ENCODE measurements around the gene C19orf25.

The C19orf25 gene

GRCh38 chr19:1460033-1460995 lies 18.7 kb downstream of the C19orf25 start:
- DNase-seq: no peak

DNA sequence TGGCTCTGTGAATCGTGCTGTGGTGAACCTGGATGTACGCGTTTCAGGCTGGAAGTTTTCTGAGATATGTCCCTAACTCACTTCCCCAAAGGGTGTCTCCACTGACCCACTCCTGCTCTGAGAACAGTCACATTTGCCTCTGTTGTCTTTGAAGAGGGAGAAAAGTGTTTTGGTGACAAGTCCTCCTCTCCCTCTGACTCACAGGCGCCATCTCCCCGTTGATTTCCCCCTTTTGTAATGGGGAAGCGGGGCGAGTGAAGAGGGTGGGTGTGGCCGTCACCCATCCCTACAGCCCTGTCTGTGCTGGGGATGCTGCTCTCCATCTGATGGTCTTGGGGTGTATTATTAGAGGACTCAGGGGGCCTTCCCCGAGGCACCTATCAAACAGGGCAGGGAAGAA lies 19.5 kb downstream of the C19orf25 start:
- DNase-seq: no peak

- no peak for DNase-seq
Measured at GRCh38 chr19:1457892-1458291, 21.1 kb downstream of the C19orf25 start.

GRCh38 chr19:1457031-1457739 lies 21.8 kb downstream of the C19orf25 start:
- no peak for DNase-seq

DNA sequence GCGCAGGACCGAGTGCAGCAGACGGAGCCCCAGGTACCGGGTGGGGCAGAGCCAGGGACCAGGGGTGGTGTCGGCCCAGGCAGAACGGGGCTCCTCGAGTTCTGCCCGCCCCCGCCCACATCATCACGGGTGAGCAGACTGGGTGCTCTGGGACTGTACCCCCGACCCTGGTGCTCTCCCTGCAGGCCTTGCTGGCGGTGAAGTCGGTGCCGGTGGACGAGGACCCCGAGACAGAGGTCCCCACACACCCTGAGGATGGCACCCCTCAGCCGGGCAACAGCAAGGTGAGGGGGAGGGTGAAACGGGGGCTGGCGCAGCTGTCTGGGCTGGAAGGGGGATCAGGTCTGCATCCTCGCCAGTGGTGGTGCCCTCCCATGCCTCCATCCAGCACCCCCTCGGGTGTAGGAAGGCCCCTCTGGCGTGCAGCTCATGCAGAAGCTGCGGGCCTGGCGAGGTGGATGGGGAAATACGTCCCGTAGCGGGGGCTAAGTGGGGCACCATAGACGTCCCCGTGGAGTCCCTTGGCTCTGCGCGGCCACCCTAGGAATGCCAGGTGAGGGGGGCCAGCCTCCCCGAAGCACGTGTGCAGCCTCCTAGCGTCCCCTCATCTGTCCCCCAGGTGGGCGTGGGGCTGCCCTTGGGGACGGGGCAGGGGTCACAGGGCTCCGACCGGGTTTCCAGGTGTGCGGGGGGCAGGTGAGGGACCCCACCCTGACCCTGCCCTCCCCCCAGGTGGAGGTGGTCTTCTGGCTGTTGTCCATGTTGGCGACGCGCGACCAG lies 22.7 kb downstream of the C19orf25 start:
- DNase-seq: no peak

DNA sequence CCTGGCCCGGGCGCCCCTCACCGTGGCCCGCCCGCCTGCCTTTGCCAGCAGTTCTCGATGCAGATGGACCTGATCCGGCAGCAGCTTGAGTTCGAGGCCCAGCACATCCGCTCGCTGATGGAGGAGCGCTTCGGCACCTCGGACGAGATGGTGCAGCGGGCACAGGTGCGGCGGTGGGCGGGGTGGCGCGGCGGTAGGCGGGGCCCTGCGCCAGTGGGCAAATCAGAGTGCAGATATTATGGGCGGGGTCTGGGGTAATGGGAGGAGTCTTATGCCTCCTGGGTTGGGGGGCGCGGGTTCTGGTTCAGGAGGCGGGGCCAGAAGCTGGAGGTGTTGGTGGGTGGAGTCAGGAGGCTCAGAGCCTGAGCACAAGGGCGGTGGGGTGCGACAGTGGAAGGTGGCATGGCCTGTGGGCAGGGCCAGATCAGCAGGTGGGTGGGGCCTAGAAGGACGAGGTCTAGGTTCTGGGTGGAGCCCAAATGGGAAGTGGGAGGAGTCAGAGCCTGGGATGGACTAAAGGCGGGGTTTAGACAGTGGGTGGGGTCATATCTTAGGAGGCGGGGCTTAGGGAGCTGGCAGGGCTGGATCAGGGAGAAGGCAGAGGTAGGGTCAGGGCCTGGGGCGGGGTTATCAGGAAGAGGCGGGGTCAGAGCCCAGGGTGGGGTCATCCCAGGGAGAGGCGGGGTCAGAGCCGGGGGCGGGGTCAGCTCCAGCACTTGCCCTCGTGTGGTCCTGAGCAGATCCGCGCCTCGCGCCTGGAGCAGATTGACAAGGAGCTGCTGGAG lies 23.5 kb downstream of the C19orf25 start:
- peak; percentile 54 to 69 for DNase-seq

DNA sequence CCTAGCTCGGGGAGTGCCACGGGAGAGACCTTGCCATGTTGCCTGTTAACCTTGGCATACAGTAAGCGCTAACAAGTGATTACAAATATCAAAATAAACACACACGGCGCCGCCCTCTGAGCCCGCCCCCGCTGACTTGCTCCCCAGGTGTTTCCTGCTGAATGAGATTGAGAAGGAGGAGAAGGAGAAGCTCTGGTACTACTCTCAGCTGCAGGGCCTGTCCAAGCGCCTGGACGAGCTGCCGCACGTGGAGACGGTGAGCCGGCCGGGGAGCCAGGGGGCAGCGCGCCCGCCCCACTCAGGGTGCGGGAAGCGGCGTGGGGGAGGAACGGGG lies 24.0 kb downstream of the C19orf25 start:
- no peak for DNase-seq

DNA sequence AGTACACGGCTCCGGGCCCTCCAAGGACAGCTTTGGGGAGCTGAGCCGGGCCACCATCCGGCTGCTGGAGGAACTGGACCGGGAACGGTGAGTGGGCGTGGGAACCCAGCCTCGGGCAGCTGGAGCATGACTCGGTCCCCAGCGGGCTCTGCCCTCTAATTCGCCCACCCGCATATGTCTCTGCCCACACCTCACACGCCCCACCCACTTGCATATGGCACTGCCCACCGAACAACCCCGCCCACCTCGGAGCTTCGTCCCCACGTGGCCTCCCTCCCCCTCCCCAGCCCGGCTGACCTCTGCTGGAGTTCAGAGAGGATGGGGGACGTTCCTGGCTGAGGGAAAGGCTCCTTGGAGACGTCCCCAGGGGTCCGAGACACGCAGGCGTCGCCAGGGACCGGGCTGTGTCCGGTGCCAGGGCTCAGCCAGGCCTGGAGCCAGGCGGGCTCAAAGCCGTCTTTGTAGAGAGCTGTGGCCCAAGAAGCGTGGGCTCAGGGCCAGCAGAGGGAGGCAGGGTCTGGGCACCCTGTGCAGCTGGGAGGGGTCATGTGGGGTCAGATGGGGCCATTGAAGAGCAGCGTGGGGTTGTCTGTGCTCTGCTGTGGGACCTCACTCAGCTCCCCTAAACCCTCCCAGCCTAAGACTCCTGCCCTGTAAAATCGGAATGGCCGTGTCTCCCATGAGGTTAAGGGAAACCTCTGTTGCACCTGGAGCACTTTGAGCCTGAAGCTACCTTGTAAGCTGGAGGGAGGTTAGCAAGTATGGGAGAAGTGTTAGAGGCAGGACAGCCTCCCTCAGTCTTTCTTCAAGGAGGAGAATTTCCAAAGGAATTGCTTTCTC lies 25.3 kb downstream of the C19orf25 start:
- no peak for DNase-seq

DNA sequence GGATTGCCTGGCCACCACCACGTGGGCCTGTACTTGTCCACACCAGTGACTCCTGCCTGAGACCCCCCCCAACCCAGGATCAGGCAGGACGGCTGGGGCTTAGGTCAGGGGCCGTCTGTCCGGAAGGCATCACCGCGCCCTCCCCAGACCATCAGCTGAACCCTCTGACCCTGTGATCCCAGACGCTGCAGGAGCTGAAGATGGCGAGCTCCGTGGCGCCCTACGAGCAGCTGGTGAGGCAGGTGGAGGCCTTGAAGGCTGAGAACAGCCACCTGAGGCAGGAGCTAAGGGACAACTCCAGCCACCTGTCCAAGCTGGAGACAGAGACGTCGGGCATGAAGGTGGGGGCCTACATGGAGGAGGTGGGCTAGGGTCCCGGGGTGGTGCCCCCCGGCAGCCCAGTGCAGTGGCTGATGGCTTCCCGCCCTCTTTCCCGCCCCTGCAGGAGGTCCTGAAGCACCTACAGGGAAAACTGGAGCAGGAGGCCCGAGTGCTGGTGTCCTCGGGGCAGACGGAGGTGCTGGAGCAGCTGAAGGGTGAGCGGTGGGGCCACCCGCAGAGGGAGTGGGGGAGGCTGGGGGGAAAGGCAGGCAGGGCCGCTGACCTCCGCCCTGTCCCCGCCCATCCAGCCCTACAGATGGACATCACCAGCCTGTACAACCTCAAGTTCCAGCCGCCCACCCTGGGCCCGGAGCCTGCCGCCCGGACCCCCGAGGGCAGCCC lies 26.1 kb downstream of the C19orf25 start:
- DNase-seq: no peak

DNA sequence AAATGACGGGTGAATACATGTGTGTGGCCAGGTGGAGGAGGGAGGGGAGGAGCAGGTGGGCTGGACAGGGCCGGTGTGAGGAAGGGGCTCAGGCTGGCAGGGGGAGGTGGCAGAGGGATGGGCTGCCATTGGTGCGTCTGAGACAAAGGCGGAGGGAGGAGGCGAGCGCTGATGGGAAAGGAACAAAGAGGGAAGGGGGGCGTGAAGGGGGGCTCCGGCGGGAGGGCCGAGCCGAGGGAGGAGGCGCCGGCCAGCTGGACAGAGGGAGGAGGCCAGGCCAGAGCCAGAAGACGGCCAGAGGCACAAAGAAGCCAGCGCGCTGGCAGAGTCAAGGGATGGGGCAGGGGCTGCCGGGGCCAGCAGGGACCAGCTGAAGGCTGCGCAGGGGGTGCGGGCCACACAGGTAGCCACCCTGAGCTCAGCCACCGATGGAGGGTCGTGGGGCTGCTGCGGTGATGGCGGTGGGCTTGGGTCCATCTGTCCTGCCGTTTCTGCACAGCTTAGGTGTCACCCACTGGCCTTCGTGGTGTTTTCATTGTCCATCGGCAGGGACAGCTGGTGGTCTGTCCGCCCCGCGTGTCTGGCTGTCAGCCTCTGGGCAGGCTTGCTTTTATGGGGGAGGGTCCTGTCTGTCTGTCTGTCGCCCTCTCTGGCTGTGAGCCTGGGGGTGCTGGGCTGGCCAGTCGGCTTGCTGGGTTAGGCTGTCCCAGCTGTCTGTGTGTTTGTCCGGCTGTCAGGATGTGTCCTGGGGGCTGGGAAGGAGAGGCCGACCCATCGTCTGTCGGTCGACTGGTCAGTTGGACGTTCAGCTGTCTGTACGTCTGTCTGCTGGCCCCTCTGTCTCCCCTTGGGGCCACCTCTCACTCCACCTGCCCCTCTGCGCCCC lies 26.9 kb downstream of the C19orf25 start:
- no peak for DNase-seq

GRCh38 chr19:1450735-1451731 lies 28.0 kb downstream of the C19orf25 start:
- DNase-seq: no peak

- no peak for DNase-seq
Measured at GRCh38 chr19:1449467-1450442, 29.3 kb downstream of the C19orf25 start, which contains the start of gene APC2. TSS of gene APC2 (plus strand) at chr19:1450121. CDS start at chr19:1453002, 2,881 bp downstream.

DNA sequence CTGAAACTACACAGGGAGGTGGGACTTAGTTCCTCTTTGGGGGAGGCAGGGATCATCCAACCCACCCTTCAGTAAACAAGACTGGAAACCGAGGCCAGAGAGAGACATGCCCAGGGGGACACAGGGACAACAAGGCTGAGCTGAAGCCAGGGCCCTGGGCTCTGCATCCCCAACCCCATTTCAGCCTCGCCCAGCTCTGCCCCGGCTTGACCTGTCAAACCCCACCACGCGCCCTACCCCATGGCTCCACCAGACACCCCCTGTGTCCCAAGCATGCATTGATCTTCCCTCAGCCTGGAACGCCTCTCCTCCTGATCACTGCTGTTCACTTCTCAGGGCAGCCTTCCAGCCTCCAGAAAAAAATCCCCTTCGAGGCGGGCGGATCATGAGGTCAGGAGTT lies 31.1 kb downstream of the C19orf25 start:
- no peak for DNase-seq

DNA sequence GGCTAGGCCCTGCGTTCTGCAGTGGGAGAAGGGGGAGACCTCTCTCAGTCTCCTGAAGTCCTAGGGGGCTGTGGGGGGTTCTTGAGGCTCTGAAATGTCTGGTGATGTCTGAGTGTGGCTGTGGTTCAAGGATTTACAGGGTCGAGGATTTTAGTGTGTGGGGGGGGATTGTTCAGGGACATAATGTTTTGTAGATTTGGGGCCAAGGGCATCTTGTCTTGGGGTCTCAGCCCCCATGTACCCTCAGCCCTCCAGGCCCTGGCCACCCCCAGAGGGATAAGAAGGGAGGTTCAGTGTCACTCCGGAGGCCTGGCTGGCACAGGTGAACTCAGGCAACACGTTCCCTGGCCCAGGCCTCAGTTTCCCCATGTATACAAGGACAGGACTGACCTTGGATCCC lies 31.5 kb downstream of the C19orf25 start:
- no peak for DNase-seq

DNA sequence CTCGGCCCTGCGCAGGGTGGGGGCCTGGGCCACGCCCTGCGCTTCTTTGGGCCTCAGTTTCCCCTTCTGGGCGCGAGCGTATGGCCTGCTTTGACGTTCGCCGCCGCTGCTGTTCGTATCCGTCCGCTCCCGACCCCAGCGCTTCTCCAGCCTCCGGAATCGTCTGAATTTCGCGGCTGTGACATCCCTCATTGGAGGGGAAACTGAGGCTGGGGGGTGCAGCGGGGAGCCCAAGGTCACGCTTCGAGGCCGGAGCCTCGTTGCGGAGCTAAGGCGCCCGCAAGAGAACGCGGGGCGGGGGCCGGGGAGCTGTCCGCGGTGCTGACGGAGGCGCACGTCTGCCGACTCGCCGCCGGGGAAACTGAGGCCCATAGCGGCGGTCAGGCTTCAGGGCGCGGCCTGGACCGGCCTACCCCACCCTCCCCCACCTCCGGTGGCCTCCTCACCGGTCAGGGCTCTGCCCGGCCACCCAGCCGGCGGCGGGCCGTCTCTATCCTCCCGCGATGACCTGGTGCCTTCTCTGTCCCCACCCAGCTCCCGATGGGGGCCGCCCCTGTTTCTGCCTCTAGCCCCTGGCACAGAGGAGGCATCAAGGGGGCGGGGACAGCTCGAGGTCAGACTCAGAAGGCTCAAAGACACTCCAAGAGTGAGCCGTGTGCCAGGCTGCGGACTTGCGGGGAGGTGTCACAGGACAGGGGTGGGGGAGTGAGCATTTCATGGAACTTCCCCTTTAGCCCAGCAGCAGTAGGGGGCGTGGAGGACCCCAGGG lies 32.1 kb downstream of the C19orf25 start:
- no peak for DNase-seq
